Adipose tissue (tissue), 3 donors: ENCODE data around the gene RAPGEF4. TPM values are rescaled to one million over a fixed set of nuclear protein-coding genes. Genes with fewer than 3 reads are reported as not detected.
"Not testable (repeated sequence)": the region's sequence is repeated elsewhere in the genome, so short reads cannot be mapped to it uniquely, and the experiment has no call there.

ENCODE experiments used
- H3K27ac ChIP-seq: one replicate; pipeline ENCODE4 v1.5.1; 2013; ENCODE audit warnings: low read depth, low read length
- WGBS, 3 donors: extraction: QIAGEN DNeasy Blood & Tissue Kit; methylation state at CpG; one replicate each; pipeline ENCODE4 v1.1.7; 2013; 5-methylcytosine and 5-hydroxymethylcytosine counted together
- polyA plus RNA-seq, 3 donors: library from polyadenylated mRNA; stranded (reverse); fragments of 200-250 nt; gene quantifications; one replicate each; pipeline ENCODE4 v1.2.3, GENCODE V29; 2013
- donor health status: healthy with polysubstance abuse.
- donor health status: Bipolar disorder and iron deficiency.
- donor health status: healthy.

Gene RAPGEF4
- polyA plus RNA-seq, 3 donors = 2.6 to 8.1 (median 2.7) TPM

GRCh38 chr2:173077506-173078177 lies 342.0 kb downstream of the RAPGEF4 start:
- no peak overlapping the region for H3K27ac ChIP-seq
- WGBS, 3 donors = 23 to 67% (median 55%) methylated on average over 5 of the region's 5 CpGs

DNA sequence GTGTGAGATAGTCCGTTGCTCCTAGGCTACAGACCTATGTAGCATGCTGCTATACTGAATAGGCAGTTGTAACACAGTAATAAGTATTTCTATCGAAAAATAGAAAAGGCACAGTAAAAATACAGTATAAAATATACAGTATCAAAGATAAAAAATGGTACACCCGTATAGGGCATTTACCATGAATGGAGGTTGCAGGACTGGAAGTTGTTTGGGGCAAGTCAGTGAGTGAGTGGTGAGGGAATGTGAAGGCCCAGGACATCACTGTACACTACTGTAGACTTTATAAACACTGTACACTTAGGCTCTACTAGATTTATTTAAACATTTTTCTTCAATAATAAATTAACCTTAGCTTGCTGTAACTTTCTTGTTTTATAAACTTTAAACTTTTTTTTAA lies 343.5 kb downstream of the RAPGEF4 start:
- no peak overlapping the region for H3K27ac ChIP-seq
- 89 to 92% (median 91%) methylated on average over 3 of the region's 3 CpGs for WGBS, 3 donors

DNA sequence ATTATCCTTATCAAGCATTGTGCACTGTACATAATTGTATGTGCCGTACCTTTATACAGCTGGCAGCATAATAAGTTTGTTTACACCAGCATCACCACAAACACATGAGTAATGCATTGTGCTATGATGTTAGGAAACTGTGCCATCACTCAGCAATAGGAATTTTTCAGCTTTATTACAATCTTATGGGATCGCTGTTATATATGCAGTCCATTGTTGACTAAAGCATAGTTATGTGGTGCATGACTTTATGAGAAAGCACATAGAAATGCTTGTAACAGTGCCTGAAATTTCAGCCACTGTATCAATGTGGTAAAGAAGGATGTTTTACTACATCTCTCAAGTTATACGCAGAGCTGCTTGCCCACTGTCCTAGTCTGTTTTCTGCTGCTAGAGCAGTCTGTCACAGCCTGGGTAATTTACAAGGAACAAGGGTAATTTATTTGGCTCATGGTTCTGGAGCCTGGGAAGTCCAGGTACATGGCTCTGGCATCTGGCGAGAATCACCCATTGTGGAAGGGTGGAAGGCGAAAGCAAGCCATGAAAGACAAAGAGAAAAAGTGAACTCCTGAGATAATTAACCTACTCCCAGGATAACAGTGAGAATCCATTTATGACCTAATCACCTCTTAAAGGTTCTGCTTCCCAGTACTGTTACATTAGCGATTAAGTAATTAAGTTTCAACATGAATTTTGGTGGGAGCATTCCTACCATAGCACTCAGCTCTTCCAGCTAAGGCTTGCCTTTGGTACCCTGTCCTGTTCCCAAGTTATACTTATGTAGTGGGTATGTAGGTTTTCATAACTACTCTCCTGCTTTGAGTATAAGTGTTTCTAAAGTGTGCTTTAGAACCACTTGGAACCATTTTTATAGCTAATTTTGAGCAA lies 344.6 kb downstream of the RAPGEF4 start:
- WGBS, 3 donors = 96 to 99% (median 96%) methylated on average over 6 of the region's 6 CpGs

DNA sequence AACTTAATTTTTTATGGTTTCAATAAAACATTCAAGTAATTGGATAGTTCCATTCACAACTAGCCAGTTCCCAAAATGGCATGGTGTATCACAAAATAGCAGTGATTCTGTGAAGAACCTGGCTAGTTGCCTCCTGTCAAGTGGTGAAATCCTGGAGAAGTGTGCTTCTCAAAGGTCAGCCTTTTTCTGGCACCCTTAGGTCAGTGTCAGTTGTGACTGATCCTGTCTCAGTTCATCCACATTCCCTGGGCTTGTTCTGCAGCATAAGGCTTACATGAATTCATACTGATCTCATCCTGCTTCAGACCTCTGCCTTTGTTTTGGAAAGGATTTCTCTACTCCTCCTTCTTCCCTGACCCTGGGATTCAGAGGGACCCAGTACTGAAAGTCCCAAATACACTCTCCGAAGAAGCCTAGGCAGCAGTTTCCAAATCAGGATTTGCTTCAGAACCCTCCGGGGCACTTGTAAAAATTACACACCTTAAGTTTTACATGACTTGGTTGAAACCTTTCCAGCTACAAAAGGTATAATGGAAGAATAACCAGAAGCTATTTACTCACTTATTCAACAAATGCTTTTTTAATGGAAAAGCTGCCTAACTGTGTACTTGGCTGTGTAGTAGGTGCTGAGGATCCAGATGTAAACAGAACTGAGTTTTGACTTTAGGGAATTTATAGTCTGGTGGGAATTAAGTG lies 351.0 kb downstream of the RAPGEF4 start:
- no peak overlapping the region for H3K27ac ChIP-seq
- WGBS, 3 donors = 60 to 79% (median 69%) methylated on average over 2 of the region's 2 CpGs

More for the DNA sequence above, 344.6 kb downstream of the RAPGEF4 start:
- no peak overlapping the region for H3K27ac ChIP-seq

DNA sequence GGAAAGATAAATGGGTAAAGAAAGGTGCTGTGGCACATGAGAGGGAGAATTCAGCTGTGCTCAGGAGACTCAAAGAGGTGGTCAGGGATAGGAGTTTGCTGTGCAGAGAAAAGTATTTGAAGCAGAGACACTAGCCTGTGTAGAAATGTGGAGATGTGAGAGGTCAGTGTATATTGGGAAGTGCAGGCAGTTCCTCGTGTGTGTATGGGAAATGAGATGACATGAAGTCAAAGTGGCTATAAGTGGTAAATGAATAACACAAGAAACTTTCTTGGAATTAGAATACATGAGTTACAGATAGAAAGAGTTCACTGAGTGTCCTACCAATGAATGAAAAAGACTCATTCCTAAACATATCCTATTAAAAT lies 351.6 kb downstream of the RAPGEF4 start:
- WGBS, 3 donors = 33 to 70% (median 39%) methylated on average over 1 of the region's 1 CpG
- H3K27ac ChIP-seq = no peak overlapping the region

DNA sequence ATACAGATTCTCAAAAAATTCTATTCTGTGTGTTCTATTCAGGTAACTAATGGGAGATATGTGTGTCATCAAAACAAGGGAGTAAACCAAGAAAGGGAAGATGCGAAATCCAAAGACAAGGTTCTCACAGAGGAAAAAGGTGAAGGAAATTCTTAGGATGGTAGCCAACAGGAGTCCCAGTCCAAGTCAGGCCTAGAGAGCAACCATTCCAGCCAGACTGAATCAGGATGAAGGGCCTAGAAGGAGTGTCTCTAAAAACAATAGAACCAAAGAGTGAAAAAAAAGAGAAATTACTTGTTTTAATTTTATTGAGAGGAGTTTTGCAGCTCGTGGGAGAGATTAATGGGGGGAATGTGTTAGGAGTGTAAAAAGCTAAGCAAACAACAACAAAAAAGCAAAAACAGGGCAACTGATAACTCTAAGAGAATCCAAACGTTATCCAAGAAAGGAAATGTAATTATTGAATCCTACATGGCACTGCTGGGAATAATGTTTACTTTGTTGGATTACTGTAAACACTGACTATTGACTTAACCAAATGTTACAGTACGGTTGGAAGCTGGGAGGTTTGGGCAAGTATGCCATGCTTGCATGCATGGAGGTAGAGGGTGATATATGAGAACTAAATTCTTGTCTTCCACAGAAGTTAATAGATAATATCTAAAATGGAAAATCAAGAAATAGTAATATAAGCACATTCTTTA lies 352.3 kb downstream of the RAPGEF4 start:
- H3K27ac ChIP-seq = no peak overlapping the region
- 59 to 93% (median 90%) methylated on average over 4 of the region's 4 CpGs for WGBS, 3 donors

DNA sequence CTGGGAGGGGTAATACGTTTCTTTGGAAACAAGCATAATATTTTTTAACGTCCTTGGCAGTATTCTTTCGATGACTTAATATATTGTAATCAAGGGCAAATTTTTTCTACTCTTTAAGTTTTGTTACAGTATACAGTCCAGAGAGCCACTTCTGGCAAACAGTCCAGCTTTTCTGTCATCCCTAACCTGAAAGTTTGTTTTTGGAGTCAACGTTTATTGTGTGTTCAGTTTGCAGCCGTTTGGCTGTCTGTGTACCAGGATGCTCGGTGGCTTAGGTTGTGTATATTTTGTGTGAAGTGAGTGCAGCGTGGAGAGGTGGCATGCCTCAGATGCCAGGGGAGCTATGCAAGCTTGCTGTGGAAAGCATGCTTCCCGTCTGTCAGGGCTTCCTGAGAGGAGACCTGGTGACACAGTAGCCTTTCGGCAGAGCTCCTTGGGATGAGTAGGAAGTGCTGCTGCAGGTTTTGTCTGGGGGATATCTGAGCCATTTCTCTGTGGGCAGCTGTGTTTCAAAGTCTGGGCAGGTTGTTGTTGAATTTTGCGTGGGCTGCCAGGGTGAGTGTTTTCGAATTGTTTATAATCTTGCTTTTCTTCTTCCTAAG lies 354.7 kb downstream of the RAPGEF4 start:
- 45 to 56% (median 55%) methylated on average over 11 of the region's 11 CpGs for WGBS, 3 donors
- H3K27ac ChIP-seq = no peak overlapping the region

- WGBS, 3 donors = 53 to 83% (median 58%) methylated on average over 10 of the region's 10 CpGs
- no peak overlapping the region for H3K27ac ChIP-seq
These were observed 355.5 kb downstream of the RAPGEF4 start for GRCh38 chr2:173090973-173091660.

DNA sequence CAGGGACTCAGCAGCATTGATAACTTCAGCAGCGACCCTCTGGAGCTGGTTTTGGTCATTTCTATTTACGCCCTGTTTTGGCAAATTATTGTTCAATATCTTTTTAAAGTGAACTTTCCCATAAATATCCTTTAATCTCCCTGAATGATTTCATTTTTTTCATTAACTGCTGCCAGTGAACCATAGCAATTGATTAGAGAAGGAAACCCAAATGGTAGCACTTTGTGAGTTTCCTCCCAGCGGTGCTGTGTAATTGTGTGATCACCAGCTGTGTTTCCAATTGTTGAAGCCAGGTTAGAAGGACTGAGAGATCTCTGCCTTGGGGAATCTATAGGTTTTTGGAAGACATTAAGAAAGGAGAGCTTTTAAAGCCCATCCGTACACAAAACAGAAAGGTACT lies 356.3 kb downstream of the RAPGEF4 start:
- 93 to 97% (median 94%) methylated on average over 4 of the region's 4 CpGs for WGBS, 3 donors

DNA sequence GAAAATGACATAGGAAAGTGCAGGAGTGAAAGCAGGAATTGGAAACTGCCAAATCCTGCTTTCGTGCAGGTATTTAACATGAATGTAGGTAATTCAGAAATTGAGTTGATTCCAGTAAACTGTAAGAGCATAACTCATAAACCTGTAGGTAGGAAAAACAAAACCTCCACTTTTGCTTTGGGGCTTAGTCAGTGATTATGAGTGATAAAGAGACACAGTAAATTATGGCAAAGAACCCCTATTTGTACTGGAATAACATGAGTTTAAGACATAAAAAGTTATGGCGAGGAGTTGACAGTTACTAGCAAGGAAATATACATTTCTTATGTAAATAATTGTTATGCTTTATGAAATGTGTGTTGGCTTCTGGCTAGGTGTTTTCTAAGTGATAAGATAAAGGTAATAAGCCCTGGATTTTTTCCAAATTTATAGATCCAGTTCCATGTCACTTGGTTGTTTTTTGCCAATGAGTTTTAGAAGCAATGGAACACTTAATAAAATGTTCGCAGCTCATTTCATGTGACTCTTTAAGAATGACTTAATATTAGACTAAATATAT lies 357.3 kb downstream of the RAPGEF4 start:
- 48 to 92% (median 88%) methylated on average over 3 of the region's 3 CpGs for WGBS, 3 donors
- H3K27ac ChIP-seq = no peak overlapping the region

More for the DNA sequence above, 356.3 kb downstream of the RAPGEF4 start:
- H3K27ac ChIP-seq = no peak overlapping the region

DNA sequence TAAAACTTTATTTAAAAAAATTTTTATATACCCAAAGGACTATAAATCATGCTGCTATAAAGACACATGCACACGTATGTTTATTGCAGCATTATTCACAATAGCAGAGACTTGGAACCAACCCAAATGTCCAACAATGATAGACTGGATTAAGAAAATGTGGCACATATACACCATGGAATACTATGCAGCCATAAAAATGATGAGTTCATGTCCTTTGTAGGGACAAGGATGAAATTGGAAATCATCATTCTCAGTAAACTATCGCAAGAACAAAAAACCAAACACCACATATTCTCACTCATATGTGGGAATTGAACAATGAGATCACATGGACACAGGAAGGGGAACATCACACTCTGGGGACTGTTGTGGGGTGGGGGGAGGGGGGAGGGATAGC lies 358.0 kb downstream of the RAPGEF4 start:
- H3K27ac ChIP-seq = not testable (repeated sequence)
- WGBS, 3 donors = 83 to 88% (median 87%) methylated on average over 2 of the region's 2 CpGs

- H3K27ac ChIP-seq = no peak overlapping the region
- 86 to 98% (median 87%) methylated on average over 1 of the region's 1 CpG for WGBS, 3 donors
These were observed 359.1 kb downstream of the RAPGEF4 start for GRCh38 chr2:173094731-173095130.

GRCh38 chr2:173095356-173095755 lies 359.7 kb downstream of the RAPGEF4 start:
- 91 to 94% (median 93%) methylated on average over 1 of the region's 1 CpG for WGBS, 3 donors
- no peak overlapping the region for H3K27ac ChIP-seq

DNA sequence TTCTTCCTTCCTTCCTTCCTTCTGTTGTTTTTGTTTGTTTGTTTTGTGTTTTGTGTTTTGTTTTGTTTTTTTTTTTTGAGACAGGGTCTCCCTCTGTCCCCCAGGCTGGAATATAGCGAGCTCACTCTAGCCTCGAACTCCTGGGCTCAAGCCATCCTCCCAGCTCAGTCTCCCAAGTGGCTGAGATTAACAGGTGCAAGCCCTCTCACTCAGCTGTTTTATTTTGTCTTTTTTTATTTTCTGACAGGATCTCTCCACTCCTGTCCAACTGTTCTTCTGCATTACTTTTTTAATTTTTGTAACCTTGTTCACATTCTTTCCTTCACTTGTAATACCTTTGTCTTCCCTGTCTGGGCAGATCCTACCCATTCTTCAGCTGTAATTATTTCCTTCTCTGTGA lies 363.6 kb downstream of the RAPGEF4 start:
- H3K27ac ChIP-seq = no peak overlapping the region
- 88 to 97% (median 92%) methylated on average over 2 of the region's 2 CpGs for WGBS, 3 donors

DNA sequence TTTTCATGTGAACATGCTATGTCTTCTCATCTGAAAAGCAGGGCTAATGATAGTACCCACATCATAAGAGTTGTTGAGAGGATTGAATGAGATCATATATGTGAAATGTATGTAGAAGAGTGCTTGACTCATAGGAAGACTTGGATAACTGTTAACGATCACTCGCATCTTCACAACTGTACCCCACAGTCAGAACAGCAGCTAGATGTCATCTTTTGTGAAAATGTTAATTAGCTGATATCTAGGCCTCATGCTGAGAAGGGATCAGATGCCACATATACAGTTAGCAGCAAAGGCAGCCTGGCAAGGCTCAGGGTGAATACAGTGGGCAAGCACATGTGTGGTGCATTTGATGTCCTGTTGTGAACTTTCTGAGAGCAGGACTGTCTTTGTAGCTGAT lies 364.2 kb downstream of the RAPGEF4 start:
- 94 to 97% (median 96%) methylated on average over 2 of the region's 2 CpGs for WGBS, 3 donors
- no peak overlapping the region for H3K27ac ChIP-seq

- WGBS, 3 donors = 73 to 90% (median 77%) methylated on average over 3 of the region's 3 CpGs
- H3K27ac ChIP-seq = no peak overlapping the region
These were observed 366.0 kb downstream of the RAPGEF4 start for GRCh38 chr2:173101687-173102086.
